Stimulated activated CD4-positive, alpha-beta T cell treated with anti-CD3 and anti-CD28 coated beads, TNF-alpha, amount 100 ng/mL, for 1 hour (primary cell): ENCODE measurements around the gene TMEM107.
A peak's percentile ranks its signal among the peaks of the same experiment; 100 is the strongest.

Experiments
- DNase-seq, 3 donors: peaks; one replicate each; pipeline ENCODE4 v3.0.0-alpha.2; 2020; ENCODE audit warnings: low read depth in 3 of 3, low spot score in 1 of 3

TMEM107 gene

GRCh38 chr17:8151641-8152111 is 24.5 kb downstream of the TMEM107 start:
- no peak for DNase-seq

DNA sequence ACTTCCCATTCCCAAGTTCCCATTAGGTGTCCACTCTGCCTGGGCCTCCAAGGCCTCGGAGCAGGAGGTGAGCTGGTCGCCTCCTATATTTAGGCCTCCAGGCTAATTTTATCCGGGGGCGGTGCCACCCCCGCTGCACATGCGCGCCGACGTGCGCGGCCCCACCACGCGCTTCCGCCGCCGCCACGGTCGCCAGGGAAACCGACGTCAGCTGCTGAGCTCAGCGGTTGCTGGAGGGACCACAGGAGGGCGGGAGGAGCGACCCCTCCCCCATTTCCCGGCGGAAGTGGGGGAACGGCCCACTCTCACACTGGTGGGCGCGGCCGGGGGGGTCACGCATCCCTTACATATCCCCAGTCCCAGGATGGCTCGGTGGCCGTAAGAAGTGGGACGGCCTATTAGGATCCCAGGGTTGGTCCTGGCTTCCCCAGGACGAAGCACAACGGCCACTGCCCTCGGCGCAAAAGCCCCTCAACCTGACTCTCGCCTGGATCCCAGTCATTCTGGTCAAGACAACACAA is 25.0 kb downstream of the TMEM107 start:
- peak; percentile 57 to 83 (median 75) for DNase-seq

DNA sequence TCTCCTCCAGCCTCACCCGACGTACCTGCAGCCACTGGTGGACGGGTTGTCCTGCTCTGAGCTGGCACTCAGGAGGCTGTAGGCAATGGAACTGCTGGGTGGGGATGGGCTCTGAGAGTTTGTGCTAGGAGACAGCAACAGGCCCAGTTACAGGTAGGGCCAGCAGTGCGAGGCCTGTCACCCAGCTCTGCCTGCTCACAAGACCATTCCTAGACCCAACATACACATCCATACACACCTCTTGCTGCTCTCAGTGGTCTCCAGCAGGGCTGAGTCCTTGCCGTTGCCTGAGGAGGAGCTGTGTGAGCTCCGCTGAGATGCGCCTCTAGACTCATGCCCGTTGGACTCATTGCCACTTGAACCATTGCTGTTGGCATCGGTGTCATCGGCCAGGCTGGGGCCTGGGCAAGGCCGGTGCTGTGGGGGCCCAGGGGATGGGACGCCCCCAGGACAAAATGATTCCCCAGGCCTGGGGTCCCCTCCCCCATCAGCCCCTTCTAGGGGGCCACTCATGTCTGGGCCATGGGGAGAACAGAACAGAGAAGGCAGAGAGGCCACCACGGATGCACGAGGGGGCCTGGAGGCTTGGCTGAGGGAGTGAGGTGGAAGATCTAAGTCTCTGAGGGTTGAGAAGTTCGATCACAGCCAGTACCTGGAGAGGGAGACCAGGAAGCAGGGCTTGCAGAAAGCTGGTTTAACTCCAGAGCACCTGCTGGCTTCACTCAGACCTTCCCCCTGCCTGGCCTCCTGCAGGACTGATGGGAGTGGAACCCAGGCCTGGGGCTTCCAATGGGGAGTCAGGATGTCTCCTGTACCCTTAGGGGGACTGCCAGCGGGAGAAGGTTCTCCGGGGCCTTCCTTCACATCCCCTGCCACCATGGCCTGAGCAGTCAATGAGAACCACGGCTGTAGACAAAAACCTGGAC is 25.7 kb downstream of the TMEM107 start:
- DNase-seq: no peak

DNA sequence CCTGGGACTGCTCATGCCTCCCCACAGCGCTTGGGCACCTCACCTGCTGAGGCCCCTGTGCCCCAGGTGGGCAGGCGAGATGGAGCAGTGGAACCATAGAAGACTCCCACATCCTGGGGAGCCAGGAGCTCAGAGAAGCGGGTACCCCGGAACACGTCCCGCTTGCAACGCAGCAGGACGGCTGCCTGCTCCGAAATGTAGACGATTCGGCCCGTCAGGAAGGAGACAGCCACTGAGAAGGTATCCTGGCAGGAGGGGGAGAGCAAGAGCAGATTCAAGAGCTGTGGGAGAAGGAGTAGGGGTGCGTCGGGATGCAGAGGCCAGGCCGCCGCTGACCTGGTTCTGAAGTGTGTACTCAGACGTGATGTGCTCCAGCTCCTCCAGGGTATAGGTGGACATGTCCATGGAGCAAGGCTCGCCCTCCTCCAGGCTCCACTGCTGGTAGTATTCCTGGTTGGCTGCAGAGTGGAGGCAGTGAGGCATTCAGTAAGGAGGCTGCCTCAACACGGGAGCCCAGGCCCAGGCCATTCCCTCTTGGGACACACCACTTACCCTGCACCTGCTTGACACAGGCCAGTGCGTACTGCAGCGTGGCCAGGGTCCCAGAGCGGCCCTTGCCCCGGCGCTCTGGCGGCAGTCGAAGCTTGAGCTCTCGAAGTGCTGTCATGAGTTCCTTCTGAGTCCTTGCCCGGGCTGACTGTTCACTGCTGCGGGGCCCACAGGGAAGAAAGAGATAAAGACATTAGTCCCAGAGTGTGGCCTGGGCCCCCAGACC is 26.6 kb downstream of the TMEM107 start:
- DNase-seq: no peak

GRCh38 chr17:8148560-8148959 is 27.6 kb downstream of the TMEM107 start:
- no peak for DNase-seq

- DNase-seq: no peak
Observed at GRCh38 chr17:8147805-8148404, 28.3 kb downstream of the TMEM107 start.

- no peak for DNase-seq
Observed at GRCh38 chr17:8147141-8147804, 28.9 kb downstream of the TMEM107 start.

DNA sequence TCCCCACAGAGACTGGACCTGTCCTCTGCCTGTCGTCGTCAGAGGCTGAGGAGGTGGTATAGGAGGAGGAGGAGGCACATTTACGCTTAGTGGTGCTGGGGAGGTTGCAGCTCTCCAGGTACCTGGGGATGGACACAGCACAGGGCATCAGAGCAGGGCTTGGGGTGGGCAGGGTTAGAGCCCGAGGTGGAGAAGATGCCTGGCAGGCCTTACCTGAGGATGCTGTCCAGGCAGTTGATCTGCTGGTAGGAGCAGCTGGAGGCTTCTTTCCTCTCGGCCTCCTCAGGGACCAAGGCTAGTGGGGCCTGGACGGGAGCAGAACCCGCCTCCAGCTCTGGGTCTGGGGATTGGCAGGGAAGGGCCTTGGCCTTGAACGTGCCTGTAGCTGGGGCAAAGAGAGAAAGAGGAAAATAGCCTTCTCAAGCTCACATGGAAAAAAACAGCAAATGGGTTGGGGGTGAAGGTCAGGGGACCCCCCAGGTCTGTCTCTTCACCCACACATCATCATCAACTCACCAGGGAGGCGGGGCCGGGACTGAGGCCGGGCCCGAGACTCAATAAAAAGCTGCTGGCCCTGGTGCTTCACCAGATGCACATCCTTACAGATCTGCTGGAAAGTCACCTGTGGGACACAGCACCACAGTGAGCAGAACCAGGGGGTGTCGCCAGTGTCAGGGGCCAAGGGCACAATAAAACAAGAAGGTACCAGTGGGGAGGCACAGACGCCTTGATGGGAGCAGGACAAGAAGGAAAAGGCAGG is 29.6 kb downstream of the TMEM107 start:
- no peak for DNase-seq

DNA sequence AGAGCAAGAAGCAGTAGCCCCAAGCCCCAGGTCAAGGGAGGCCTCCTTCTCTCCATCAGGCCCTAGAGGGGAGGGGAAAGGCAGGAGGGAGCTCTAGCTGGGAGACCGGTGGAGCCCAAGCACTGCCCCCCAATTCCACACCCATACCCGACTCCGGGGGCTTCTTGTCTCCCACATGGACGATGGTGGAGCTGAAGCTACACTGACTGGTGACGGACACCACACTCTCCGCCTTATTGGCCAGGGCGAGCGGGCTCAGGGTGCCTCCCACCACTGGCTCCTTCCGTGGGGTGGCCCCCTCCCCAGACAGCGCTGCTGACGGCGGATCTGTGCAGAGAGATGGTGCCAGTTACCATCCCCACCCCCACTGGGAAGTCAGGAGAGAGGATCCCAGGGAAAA is 30.4 kb downstream of the TMEM107 start:
- DNase-seq: no peak

- no peak for DNase-seq
Observed at GRCh38 chr17:8144401-8145231, 31.6 kb downstream of the TMEM107 start.

DNA sequence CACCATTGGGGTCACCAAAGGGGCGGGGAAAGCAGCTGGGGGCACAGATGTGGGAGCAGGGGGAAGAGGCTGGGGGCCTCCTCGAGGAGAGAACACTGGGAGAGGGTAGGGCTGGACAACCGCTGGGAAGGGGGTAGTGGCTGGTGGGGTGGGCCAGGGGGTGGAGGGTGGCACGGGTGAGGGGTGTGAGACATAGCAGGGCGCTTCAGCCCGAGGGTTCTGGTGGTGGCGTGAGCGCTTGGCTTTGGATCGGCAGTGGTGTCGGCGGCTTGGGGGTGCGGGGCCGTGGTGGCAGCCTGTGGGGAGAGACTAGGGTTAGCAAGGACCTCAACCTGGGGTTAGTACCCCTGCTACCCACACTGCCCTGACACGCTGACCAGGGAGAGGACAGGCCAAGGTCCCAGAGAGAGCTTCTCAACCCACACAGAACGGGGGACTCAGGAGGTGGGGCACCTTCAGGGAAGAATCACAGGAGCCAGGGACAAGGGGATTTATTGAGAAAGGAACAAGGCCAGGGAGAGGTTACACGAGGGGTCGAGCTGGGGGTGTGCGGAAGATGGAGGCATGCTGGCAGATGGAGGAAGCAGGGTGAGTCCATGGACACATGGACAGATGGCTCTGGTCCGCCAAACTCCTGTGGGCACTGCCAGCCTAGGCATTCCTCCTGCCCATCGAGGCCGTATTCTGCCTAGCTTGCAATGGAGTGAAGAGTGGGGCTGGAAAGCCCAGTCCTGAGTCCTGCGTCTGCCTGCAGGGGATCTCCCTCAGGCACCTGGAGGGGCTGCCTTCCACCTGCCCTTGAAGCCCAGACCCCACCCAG is 32.4 kb downstream of the TMEM107 start:
- no peak for DNase-seq

- DNase-seq: no peak
Observed at GRCh38 chr17:8142887-8143580, 33.1 kb downstream of the TMEM107 start.

GRCh38 chr17:8142158-8142886 is 33.9 kb downstream of the TMEM107 start:
- no peak for DNase-seq

DNA sequence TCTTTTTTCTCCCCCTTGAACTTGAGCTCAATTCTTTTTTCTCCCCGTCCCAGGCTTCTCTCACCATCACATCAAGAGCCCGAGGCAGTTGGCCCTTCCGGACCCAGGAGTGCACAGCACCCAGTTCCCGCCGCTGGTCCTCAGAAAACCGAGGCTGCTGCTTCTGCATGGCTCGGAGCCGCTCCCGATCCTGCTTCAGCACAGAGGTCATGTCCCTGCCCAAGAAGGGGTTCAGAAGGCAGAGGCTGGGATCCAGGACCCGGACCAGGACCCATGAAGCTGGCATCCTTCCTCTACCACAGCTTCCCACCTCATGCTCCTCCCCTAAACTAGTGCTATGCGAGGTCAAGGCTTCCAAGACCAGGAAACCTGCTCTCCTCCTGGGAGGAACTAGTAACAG is 34.4 kb downstream of the TMEM107 start:
- DNase-seq: no peak

- no peak for DNase-seq
Observed at GRCh38 chr17:8141045-8141444, 35.1 kb downstream of the TMEM107 start.

DNA sequence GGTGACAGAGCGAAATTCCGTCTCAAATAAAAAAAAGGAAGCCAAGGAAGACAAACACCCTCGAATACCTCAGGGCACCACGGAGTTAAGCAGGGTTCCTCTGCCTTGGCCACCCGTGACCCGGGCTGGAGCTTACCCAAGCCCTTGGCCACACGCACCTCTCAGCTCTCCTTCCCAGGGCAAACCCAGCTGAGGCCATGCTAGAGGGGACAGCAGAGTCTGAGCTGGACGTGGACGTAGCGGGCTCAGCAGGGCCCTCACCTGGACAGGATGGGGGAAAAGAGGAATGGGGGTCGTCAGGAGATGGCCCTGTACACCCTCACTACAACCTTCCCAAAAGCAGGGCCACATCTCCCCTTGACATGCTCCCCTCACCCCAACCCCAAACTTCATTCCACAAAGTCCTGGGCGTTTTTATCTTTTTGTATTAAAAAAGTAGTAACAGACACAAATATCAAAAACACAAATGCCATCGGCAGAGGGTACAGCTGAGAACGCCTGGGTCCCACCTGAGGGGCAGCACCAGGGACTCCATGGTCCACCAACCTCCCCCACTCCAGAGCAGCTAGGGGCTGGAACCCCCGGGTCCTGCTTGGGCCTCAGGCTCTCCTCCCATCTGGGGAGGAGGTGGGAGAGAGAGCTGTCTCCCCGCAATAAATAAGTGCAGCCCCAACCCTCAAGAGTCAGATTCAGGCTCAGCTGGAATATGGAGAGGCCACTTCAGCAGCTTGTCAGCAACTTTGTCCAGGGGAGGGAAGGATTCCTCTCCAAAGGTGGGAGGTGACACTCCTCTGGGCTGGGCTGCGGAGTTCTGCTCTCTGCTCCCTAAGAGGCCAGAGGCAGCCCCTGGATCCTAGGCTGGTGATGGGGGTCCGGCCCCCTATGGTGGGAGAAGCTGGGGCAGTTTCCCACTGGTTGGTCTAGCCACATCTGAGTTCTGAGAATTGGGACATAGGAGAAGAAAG is 35.8 kb downstream of the TMEM107 start:
- DNase-seq: no peak
